ENCODE results near the gene PRMT3. TPM values are rescaled to one million over a fixed set of nuclear protein-coding genes. Genes with fewer than 3 reads are reported as not detected.

Gene PRMT3
- total and polyA plus RNA-seq, 3 experiments from 2014 or later = 5.4 to 54.4 (median 50.0) TPM

GRCh38 chr11:20450829-20451228, 63.3 kb downstream of the PRMT3 start:
- ChIA-PET CTCF (no interaction called here), POLR2A (no interaction called here)
- Mint-ChIP-seq H3K27me3 (no peaks in the 10 kb centered on the region), H3K4me3 (peak overlapping the region in 1 of 7 donors; percentile 70), H3K9me3 (no peaks in the 10 kb centered on the region), H3K4me1 (peaks cover 10 to 14% (median 14%) of the 10 kb centered on the region in 3 donors), H3K27ac (peak overlapping the region in 3 of 8 donors; percentile 47 to 61 (median 47)), H3K36me3 (peaks cover 6 to 41% (median 10%) of the 10 kb centered on the region in 3 donors)
- Histone ChIP-seq H3K27ac (ENCODE audit: low read depth, low read length) (no peak overlapping the region), H3K4me1 (ENCODE audit: insufficient read depth, low read length) (no peaks in the 10 kb centered on the region), H3K9me3 (ENCODE audit: low read length) (no peaks in the 10 kb centered on the region), H3K4me3 (ENCODE audit: low read length) (no peak overlapping the region), H3K27me3 (ENCODE audit: insufficient read depth, low read length, poor library complexity, severe bottlenecking) (no peaks in the 10 kb centered on the region), H3K36me3 (ENCODE audit: insufficient read depth, low read length) (no peaks in the 10 kb centered on the region)
- no peak for DNase-seq

- no peaks in the 10 kb centered on the region for H3K27me3 ChIP-seq (ENCODE audit: insufficient read depth, low read length, poor library complexity, severe bottlenecking)
These were observed 64.1 kb downstream of the PRMT3 start for GRCh38 chr11:20451568-20451967.

GRCh38 chr11:20452585-20452984, 65.1 kb downstream of the PRMT3 start:
- H3K4me1 Mint-ChIP-seq = peaks cover 10 to 14% (median 14%) of the 10 kb centered on the region in 3 donors
- DNase-seq = no peak
- H3K27ac ChIP-seq (ENCODE audit: low read depth, low read length) = no peak overlapping the region
- peaks cover 11 to 41% (median 15%) of the 10 kb centered on the region in 3 donors for H3K36me3 Mint-ChIP-seq
- no peak overlapping the region for H3K27ac Mint-ChIP-seq
- no peaks in the 10 kb centered on the region for H3K27me3 ChIP-seq (ENCODE audit: insufficient read depth, low read length, poor library complexity, severe bottlenecking)
- CTCF ChIA-PET = no interaction called here
- no peak overlapping the region for H3K4me3 Mint-ChIP-seq
- no peaks in the 10 kb centered on the region for H3K9me3 ChIP-seq (ENCODE audit: low read length)
- no peaks in the 10 kb centered on the region for H3K4me1 ChIP-seq (ENCODE audit: insufficient read depth, low read length)
- no peak overlapping the region for H3K4me3 ChIP-seq (ENCODE audit: low read length)
- H3K9me3 Mint-ChIP-seq = no peaks in the 10 kb centered on the region
- H3K27me3 Mint-ChIP-seq = no peaks in the 10 kb centered on the region
- no peaks in the 10 kb centered on the region for H3K36me3 ChIP-seq (ENCODE audit: insufficient read depth, low read length)
- POLR2A ChIA-PET = no interaction called here

More at GRCh38 chr11:20451568-20451967, 64.1 kb downstream of the PRMT3 start:
- H3K4me3 ChIP-seq (ENCODE audit: low read length) = no peak overlapping the region
- Mint-ChIP-seq H3K4me3 (no peak overlapping the region), H3K27me3 (no peaks in the 10 kb centered on the region), H3K4me1 (peaks cover 10 to 14% (median 14%) of the 10 kb centered on the region in 3 donors), H3K36me3 (peaks cover 6 to 42% (median 10%) of the 10 kb centered on the region in 3 donors), H3K27ac (no peak overlapping the region), H3K9me3 (no peaks in the 10 kb centered on the region)
- no peak for DNase-seq
- H3K4me1 ChIP-seq (ENCODE audit: insufficient read depth, low read length) = no peaks in the 10 kb centered on the region
- no peak overlapping the region for H3K27ac ChIP-seq (ENCODE audit: low read depth, low read length)
- POLR2A ChIA-PET = no interaction called here
- CTCF ChIA-PET = no interaction called here
- H3K9me3 ChIP-seq (ENCODE audit: low read length) = no peaks in the 10 kb centered on the region
- no peaks in the 10 kb centered on the region for H3K36me3 ChIP-seq (ENCODE audit: insufficient read depth, low read length)

- POLR2A ChIA-PET = no interaction called here
- Mint-ChIP-seq H3K4me1 (peaks cover 10 to 14% (median 14%) of the 10 kb centered on the region in 3 donors), H3K27ac (no peak overlapping the region), H3K4me3 (no peak overlapping the region), H3K27me3 (no peaks in the 10 kb centered on the region), H3K9me3 (no peaks in the 10 kb centered on the region), H3K36me3 (peaks cover 11 to 37% (median 15%) of the 10 kb centered on the region in 3 donors)
- Histone ChIP-seq H3K27ac (ENCODE audit: low read depth, low read length) (no peak overlapping the region), H3K27me3 (ENCODE audit: insufficient read depth, low read length, poor library complexity, severe bottlenecking) (no peaks in the 10 kb centered on the region), H3K36me3 (ENCODE audit: insufficient read depth, low read length) (no peaks in the 10 kb centered on the region), H3K4me1 (ENCODE audit: insufficient read depth, low read length) (no peaks in the 10 kb centered on the region), H3K9me3 (ENCODE audit: low read length) (no peaks in the 10 kb centered on the region), H3K4me3 (ENCODE audit: low read length) (no peak overlapping the region)
- DNase-seq = no peak
- CTCF ChIA-PET = no interaction called here
These were observed 66.3 kb downstream of the PRMT3 start for GRCh38 chr11:20453657-20454316.

DNA sequence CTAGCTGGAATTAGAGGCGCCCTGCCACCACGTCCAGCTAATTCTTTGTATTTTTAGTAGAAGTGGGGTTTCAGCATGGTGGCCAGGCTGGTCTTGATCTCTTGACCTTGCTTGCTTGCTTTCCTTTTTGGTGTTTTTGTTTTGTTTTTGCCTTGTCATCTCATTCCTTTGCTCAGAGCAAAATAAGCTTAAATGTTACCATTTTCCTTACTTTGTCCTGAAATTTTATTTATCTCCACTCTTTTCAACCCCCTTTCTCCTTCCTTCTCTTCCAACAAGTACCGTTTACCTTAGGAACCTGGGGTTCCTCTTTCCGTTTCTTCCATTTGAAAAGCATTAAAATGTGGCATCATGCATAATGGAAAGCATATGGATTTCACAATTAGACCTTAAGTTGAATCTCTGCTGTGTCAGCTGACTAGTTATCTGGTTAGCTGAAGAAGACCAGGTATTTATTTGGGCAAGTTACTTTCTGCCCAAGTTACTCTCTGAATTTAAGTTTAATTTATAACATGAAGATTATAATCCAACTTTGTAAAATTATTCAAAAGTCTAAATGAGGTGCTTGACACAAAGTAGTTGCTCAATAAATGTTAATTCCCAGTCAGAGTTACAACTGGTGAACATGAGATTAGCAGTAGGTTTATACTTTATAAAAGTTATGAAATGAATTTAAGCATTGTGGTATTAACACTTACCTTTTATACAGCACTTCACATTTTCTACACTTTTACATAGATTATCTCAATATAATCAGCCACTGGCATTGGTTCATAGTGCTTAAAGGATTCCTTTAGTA, 69.7 kb downstream of the PRMT3 start:
- no peaks in the 10 kb centered on the region for H3K27me3 Mint-ChIP-seq
- POLR2A ChIA-PET = no interaction called here

GRCh38 chr11:20457934-20458680, 70.6 kb downstream of the PRMT3 start:
- no peaks in the 10 kb centered on the region for H3K27me3 Mint-ChIP-seq
- no peak for DNase-seq
- Histone ChIP-seq H3K36me3 (ENCODE audit: insufficient read depth, low read length) (no peaks in the 10 kb centered on the region), H3K27ac (ENCODE audit: low read depth, low read length) (no peak overlapping the region), H3K27me3 (ENCODE audit: insufficient read depth, low read length, poor library complexity, severe bottlenecking) (no peaks in the 10 kb centered on the region), H3K4me3 (ENCODE audit: low read length) (no peak overlapping the region), H3K9me3 (ENCODE audit: low read length) (no peaks in the 10 kb centered on the region), H3K4me1 (ENCODE audit: insufficient read depth, low read length) (no peaks in the 10 kb centered on the region)
- H3K4me3 Mint-ChIP-seq = no peak overlapping the region
- peaks cover 12 to 36% (median 16%) of the 10 kb centered on the region in 3 donors for H3K36me3 Mint-ChIP-seq
- H3K4me1 Mint-ChIP-seq = peaks cover 0 to 4% (median 2%) of the 10 kb centered on the region in 3 donors
- ChIA-PET POLR2A (no interaction called here), CTCF (no interaction called here)
- H3K27ac Mint-ChIP-seq = no peak overlapping the region
- H3K9me3 Mint-ChIP-seq = no peaks in the 10 kb centered on the region

More for the DNA sequence above, 69.7 kb downstream of the PRMT3 start:
- Histone ChIP-seq H3K36me3 (ENCODE audit: insufficient read depth, low read length) (no peaks in the 10 kb centered on the region), H3K9me3 (ENCODE audit: low read length) (no peaks in the 10 kb centered on the region), H3K27me3 (ENCODE audit: insufficient read depth, low read length, poor library complexity, severe bottlenecking) (no peaks in the 10 kb centered on the region), H3K4me3 (ENCODE audit: low read length) (no peak overlapping the region), H3K27ac (ENCODE audit: low read depth, low read length) (peak overlapping the region; percentile 3), H3K4me1 (ENCODE audit: insufficient read depth, low read length) (no peaks in the 10 kb centered on the region)
- H3K4me1 Mint-ChIP-seq = peaks cover 0 to 4% (median 2%) of the 10 kb centered on the region in 3 donors
- no peak for DNase-seq
- CTCF ChIA-PET = no interaction called here
- H3K9me3 Mint-ChIP-seq = no peaks in the 10 kb centered on the region
- H3K27ac Mint-ChIP-seq = peak overlapping the region in 2 of 8 donors; percentile 6 to 27
- no peak overlapping the region for H3K4me3 Mint-ChIP-seq
- peaks cover 12 to 36% (median 14%) of the 10 kb centered on the region in 3 donors for H3K36me3 Mint-ChIP-seq

GRCh38 chr11:20458905-20459632, 71.6 kb downstream of the PRMT3 start:
- POLR2A ChIA-PET = no interaction called here
- H3K4me1 ChIP-seq (ENCODE audit: insufficient read depth, low read length) = no peaks in the 10 kb centered on the region
- Mint-ChIP-seq H3K9me3 (no peaks in the 10 kb centered on the region), H3K4me1 (peaks cover 0 to 4% (median 2%) of the 10 kb centered on the region in 3 donors), H3K27ac (no peak overlapping the region), H3K27me3 (no peaks in the 10 kb centered on the region), H3K4me3 (no peak overlapping the region), H3K36me3 (peaks cover 15 to 37% (median 18%) of the 10 kb centered on the region in 3 donors)
- CTCF ChIA-PET = no interaction called here
- H3K27ac ChIP-seq (ENCODE audit: low read depth, low read length) = peak overlapping the region; percentile 38
- H3K36me3 ChIP-seq (ENCODE audit: insufficient read depth, low read length) = no peaks in the 10 kb centered on the region
- H3K4me3 ChIP-seq (ENCODE audit: low read length) = no peak overlapping the region
- no peaks in the 10 kb centered on the region for H3K27me3 ChIP-seq (ENCODE audit: insufficient read depth, low read length, poor library complexity, severe bottlenecking)
- no peaks in the 10 kb centered on the region for H3K9me3 ChIP-seq (ENCODE audit: low read length)
- no peak for DNase-seq
